Heart right ventricle (tissue), 16 donors: Measurements from ENCODE around the gene CCDC198. TPM values are rescaled to one million over a fixed set of nuclear protein-coding genes. Genes with fewer than 3 reads are reported as not detected.

ENCODE experiments used
- ATAC-seq, 8 donors: fragments of 200-7000 bp; cut with Tn5 transposase; one replicate each; pipeline ENCODE4 v1.9.1; 2020; ENCODE audit warnings: mild to moderate bottlenecking in 8 of 8, moderate library complexity in 8 of 8, moderate number of reproducible peaks in 1 of 8
- DNase-seq, 2 donors: peaks; one replicate each; pipeline ENCODE4 v3.0.0-alpha.2; 2020
- H3K27ac ChIP-seq, 10 donors: fragments of 200-600 bp; sonication (generic) in 2 of 10; one replicate each; pipeline versions ENCODE4 v1.5.0 to v1.8.0; 2020 to 2022; ENCODE audit warnings: mild to moderate bottlenecking in 3 of 10
- H3K27me3 ChIP-seq, 7 donors: fragments of 200-600 bp; one replicate each; pipeline ENCODE4 v1.8.0; 2021 to 2022; ENCODE audit warnings: mild to moderate bottlenecking in 2 of 7
- H3K36me3 ChIP-seq, 9 donors: fragments of 200-600 bp; sonication (generic) in 1 of 9; one replicate each; pipeline versions ENCODE4 v1.5.0 to v1.8.0; 2020 to 2022; ENCODE audit warnings: mild to moderate bottlenecking in 2 of 9
- H3K4me1 ChIP-seq, 9 donors: fragments of 200-600 bp; sonication (generic) in 1 of 9; one replicate each; pipeline versions ENCODE4 v1.5.0 to v1.8.0; 2020 to 2022; ENCODE audit warnings: mild to moderate bottlenecking in 4 of 9
- H3K4me3 ChIP-seq, 10 donors: fragments of 200-600 bp; sonication (generic) in 2 of 10; one replicate each; pipeline versions ENCODE4 v1.5.0 to v1.8.0; 2020 to 2022; ENCODE audit warnings: mild to moderate bottlenecking in 7 of 10, moderate library complexity in 2 of 10
- H3K9me3 ChIP-seq, 11 donors: fragments of 200-600 bp in 10 of 11; sonication (generic) in 2 of 11; one replicate each; pipeline versions ENCODE4 v1.5.0 to v1.8.0; 2013 to 2022; ENCODE audit warnings: mild to moderate bottlenecking in 2 of 11, control low read depth in 1 of 11, moderate library complexity in 1 of 11
- CTCF ChIP-seq, 9 donors: fragments of 200-600 bp; sonication (generic) in 2 of 9; IDR thresholded peaks; one replicate each; pipeline versions ENCODE4 v1.5.0 to v1.8.0; 2021 to 2022; ENCODE audit warnings: antibody characterized with exemption in 9 of 9, mild to moderate bottlenecking in 5 of 9, moderate library complexity in 1 of 9
- WGBS, 2 donors: extraction: QIAGEN DNeasy Blood & Tissue Kit; methylation state at CpG; one replicate each; pipeline ENCODE4 v1.1.7; 2013; ENCODE audit warnings: inconsistent platforms in 1 of 2; 5-methylcytosine and 5-hydroxymethylcytosine counted together
- intact Hi-C, 10 donors: fragments of 100-400 bp; cut with DNase I; formaldehyde crosslinking; loops; one replicate each; pipeline versions ENCODE4 v1.11.1 to v1.14.2; 2022
- polyA plus RNA-seq, 2 donors: library from polyadenylated mRNA; stranded (reverse); fragments of 200-250 nt; gene quantifications; one replicate each; pipeline ENCODE4 v1.2.3, GENCODE V29; 2013
- total RNA-seq, 10 donors: library from RNA; stranded (reverse); fragmentation: NEBNext Ultra II Directional in 3 of 10; extraction: Animal tissue kit (Norgen Biotek cat#: 25700) in 3 of 10; gene quantifications; one replicate each; pipeline versions ENCODE4 v1.2.1 to v1.2.4, GENCODE V29; 2021 to 2023
- donor health status: Arrhythmogenic right ventricular cardiomyopathy.
- donor health status: ischemic (EF 13 %, LVEDD 7.1; RV severe dilation, severe dysfunction).
- donor health status: healthy with polysubstance abuse.
- donor health status: DM: no; HTN: yes; CAD: no.
- donor health status: DM: no; HTN: no; CAD: no.
- donor health status: ischemic (EF 25% LVEDD 6.9; RV normal size, moderate dysfunction).
- donor health status: ischemic (EF 25% LVEDD 5.7; RV mildly dilated, moderate dysfunction).
- donor health status: healthy.
- donor health status: DM: yes; HTN: yes; CAD: no.
- donor health status: Ischemic cardiomyopathy.
- donor health status: ischemic (EF 35%, LVEDD 5.7; RV mildly dilated, moderate dysfunction).
- donor health status: nonischemic (EF 11% LVEDD 7.7; RV severe dilation, severe dysfunction).
- donor health status: DM: yes; HTN: yes; CAD: no.
- donor health status: PGD.
- donor health status: ischemic (EF 29% LVEDD 5.4; RV normal size, mild dysfunction).
- donor health status: nonischemic (EF 23%, LVEDD 6.1; RV moderate dilation, normal function).

CCDC198 gene
- total and polyA plus RNA-seq, 12 donors = not detected

- intact Hi-C loops = no loop called here
- Histone ChIP-seq H3K9me3 (peaks cover 0 to 65% (median 10%) of the 10 kb centered on the region in 11 donors), H3K27ac (no peak overlapping the region), H3K36me3 (no peaks in the 10 kb centered on the region), H3K4me3 (no peak overlapping the region), H3K27me3 (no peaks in the 10 kb centered on the region), H3K4me1 (no peaks in the 10 kb centered on the region)
- DNase-seq (no peak), ATAC-seq (no peak)
- TF ChIP-seq CTCF (IDR thresholded peaks at IDR 0.05) = no peak
Observed at GRCh38 chr14:57519043-57519442, 25.4 kb upstream of the CCDC198 start.

- Histone ChIP-seq H3K9me3 (peaks cover 0 to 18% (median 0%) of the 10 kb centered on the region in 11 donors), H3K27me3 (no peaks in the 10 kb centered on the region), H3K36me3 (no peaks in the 10 kb centered on the region), H3K4me3 (no peak overlapping the region), H3K27ac (no peak overlapping the region), H3K4me1 (no peaks in the 10 kb centered on the region)
- DNase-seq (no peak), ATAC-seq (no peak)
- intact Hi-C loops = no loop called here
- 52 to 56% methylated on average over 3 of the region's 3 CpGs for WGBS, 2 donors
- TF ChIP-seq CTCF (IDR thresholded peaks at IDR 0.05) = no peak
Observed at GRCh38 chr14:57512220-57512619, 18.6 kb upstream of the CCDC198 start.

GRCh38 chr14:57508756-57509155 is 15.1 kb upstream of the CCDC198 start:
- ATAC-seq (no peak), DNase-seq (no peak)
- no peaks in the 10 kb centered on the region for H3K4me1 ChIP-seq
- H3K27me3 ChIP-seq = no peaks in the 10 kb centered on the region
- TF ChIP-seq CTCF (IDR thresholded peaks at IDR 0.05) = no peak
- WGBS, 2 donors = 85% methylated on average over 2 of the region's 2 CpGs
- H3K4me3 ChIP-seq = no peak overlapping the region
- peaks cover 0 to 4% (median 0%) of the 10 kb centered on the region in 11 donors for H3K9me3 ChIP-seq
- H3K27ac ChIP-seq = no peak overlapping the region
- intact Hi-C loops = no loop called here
- H3K36me3 ChIP-seq = no peaks in the 10 kb centered on the region

GRCh38 chr14:57502586-57503254 is 9.1 kb upstream of the CCDC198 start:
- Histone ChIP-seq H3K4me1 (no peaks in the 10 kb centered on the region), H3K27me3 (no peaks in the 10 kb centered on the region), H3K4me3 (no peak overlapping the region), H3K36me3 (no peaks in the 10 kb centered on the region), H3K27ac (no peak overlapping the region), H3K9me3 (peaks cover 0 to 5% (median 0%) of the 10 kb centered on the region in 11 donors)
- ATAC-seq (peak in 6 of 8 donors; percentile 17 to 55 (median 24)), DNase-seq (peak; percentile 10 to 12)
- no peak for TF ChIP-seq CTCF (IDR thresholded peaks at IDR 0.05)
- 74 to 75% methylated on average over 8 of the region's 8 CpGs for WGBS, 2 donors
- intact Hi-C loops = no loop called here
